ENCODE measurements around the gene ZWILCH. TPM values are rescaled to one million over a fixed set of nuclear protein-coding genes. Genes with fewer than 3 reads are reported as not detected.

ZWILCH gene
- polyA plus RNA-seq, 1 of the 3 experiments (the other 2 are of a cell fraction) = 8.2 TPM

- TF ChIP-seq, protein P1, sequence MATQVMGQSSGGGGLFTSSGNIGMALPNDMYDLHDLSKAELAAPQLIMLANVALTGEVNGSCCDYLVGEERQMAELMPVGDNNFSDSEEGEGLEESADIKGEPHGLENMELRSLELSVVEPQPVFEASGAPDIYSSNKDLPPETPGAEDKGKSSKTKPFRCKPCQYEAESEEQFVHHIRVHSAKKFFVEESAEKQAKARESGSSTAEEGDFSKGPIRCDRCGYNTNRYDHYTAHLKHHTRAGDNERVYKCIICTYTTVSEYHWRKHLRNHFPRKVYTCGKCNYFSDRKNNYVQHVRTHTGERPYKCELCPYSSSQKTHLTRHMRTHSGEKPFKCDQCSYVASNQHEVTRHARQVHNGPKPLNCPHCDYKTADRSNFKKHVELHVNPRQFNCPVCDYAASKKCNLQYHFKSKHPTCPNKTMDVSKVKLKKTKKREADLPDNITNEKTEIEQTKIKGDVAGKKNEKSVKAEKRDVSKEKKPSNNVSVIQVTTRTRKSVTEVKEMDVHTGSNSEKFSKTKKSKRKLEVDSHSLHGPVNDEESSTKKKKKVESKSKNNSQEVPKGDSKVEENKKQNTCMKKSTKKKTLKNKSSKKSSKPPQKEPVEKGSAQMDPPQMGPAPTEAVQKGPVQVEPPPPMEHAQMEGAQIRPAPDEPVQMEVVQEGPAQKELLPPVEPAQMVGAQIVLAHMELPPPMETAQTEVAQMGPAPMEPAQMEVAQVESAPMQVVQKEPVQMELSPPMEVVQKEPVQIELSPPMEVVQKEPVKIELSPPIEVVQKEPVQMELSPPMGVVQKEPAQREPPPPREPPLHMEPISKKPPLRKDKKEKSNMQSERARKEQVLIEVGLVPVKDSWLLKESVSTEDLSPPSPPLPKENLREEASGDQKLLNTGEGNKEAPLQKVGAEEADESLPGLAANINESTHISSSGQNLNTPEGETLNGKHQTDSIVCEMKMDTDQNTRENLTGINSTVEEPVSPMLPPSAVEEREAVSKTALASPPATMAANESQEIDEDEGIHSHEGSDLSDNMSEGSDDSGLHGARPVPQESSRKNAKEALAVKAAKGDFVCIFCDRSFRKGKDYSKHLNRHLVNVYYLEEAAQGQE (IDR thresholded peaks at IDR 0.05; ENCODE audit: low read depth, low read length) = no peak
- TF ChIP-seq RAD21 (IDR thresholded peaks at IDR 0.05; ENCODE audit: low read length) = no peak
Measured at GRCh38 chr15:66524838-66525237, 19.7 kb downstream of the ZWILCH start (continued).

GRCh38 chr15:66535056-66535455 lies 29.9 kb downstream of the ZWILCH start:
- CTCF ChIA-PET = no interaction called here
- 96% methylated on average over 9 of the region's 9 CpGs for WGBS (ENCODE audit: low lambda C conversion rate)
- TF ChIP-seq ZBTB33 (IDR thresholded peaks at IDR 0.05; ENCODE audit: borderline replicate concordance, low read depth) = no peak
- TF ChIP-seq USF1 (IDR thresholded peaks at IDR 0.05; ENCODE audit: borderline replicate concordance, low read depth) = no peak
- no peak for TF ChIP-seq EZH2phosphoT487 (IDR thresholded peaks at IDR 0.05; ENCODE audit: borderline replicate concordance, low read depth)
- TF ChIP-seq MXI1 (IDR thresholded peaks at IDR 0.05; ENCODE audit: low read depth, low read length) = no peak
- no peak for TF ChIP-seq TAF1 (IDR thresholded peaks at IDR 0.05; ENCODE audit: borderline replicate concordance, low read depth, low read length)
- TF ChIP-seq, protein P2, sequence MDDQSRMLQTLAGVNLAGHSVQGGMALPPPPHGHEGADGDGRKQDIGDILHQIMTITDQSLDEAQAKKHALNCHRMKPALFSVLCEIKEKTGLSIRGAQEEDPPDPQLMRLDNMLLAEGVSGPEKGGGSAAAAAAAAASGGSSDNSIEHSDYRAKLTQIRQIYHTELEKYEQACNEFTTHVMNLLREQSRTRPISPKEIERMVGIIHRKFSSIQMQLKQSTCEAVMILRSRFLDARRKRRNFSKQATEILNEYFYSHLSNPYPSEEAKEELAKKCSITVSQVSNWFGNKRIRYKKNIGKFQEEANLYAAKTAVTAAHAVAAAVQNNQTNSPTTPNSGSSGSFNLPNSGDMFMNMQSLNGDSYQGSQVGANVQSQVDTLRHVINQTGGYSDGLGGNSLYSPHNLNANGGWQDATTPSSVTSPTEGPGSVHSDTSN (IDR thresholded peaks at IDR 0.05) = no peak
- Histone ChIP-seq H2AFZ (ENCODE audit: low read depth) (no peak overlapping the region), H3F3A (replicated peaks; ENCODE audit: insufficient read depth) (no peaks in the 10 kb centered on the region), H3K4me3 (ENCODE audit: low read depth in 2 of 2, low read length in 1 of 2) (no peak overlapping the region), H3K9me3 (no peaks in the 10 kb centered on the region), H3K9me2 (no peaks in the 10 kb centered on the region), H3K27me3 (ENCODE audit: insufficient read depth) (no peaks in the 10 kb centered on the region), H4K20me1 (ENCODE audit: insufficient read depth) (no peaks in the 10 kb centered on the region), H3K79me2 (ENCODE audit: insufficient read depth) (no peaks in the 10 kb centered on the region), H3K4me1 (ENCODE audit: control insufficient read depth in 1 of 2, insufficient read depth in 2 of 2, low read depth in 1 of 2, low read length in 1 of 2) (no peaks in the 10 kb centered on the region; a peak in 1 of 4 replicates), H3K9ac (no peak overlapping the region), H3K27ac (ENCODE audit: low read depth in 2 of 2, low read length in 1 of 2) (no peak overlapping the region), H3K36me3 (replicated peaks in 1 of 2; ENCODE audit: control insufficient read depth in 1 of 2, insufficient read depth in 2 of 2, low read length in 1 of 2) (peaks cover 26 to 60% of the 10 kb centered on the region in 2 experiments), H3K4me2 (no peak overlapping the region)
- POLR2A ChIA-PET = no interaction called here
- no peak for DNase-seq
